NOMO-1 treated with DMSO at 0.1 percent for 48 hours (cell line): ENCODE measurements around the gene FAM200C.

Source experiments
- DNase-seq: peaks from one replicate; lab custom pipeline; 2025; ENCODE audit not compliant: unreplicated experiment; lab: John Stamatoyannopoulos, UW

Gene FAM200C

GRCh38 chr5:160420331-160420610 lies 20.4 kb upstream of the FAM200C start:
- no peak for DNase-seq

- no peak for DNase-seq
These were observed 19.8 kb upstream of the FAM200C start for GRCh38 chr5:160419458-160420330.

GRCh38 chr5:160418561-160419457 lies 19.0 kb upstream of the FAM200C start, which contains the start of gene SLU7:
Gene SLU7, minus strand, starts transcription at chr5:160419081. Its CDS starts 3,787 bp downstream, at chr5:160415294.
- peak; percentile 92 for DNase-seq

GRCh38 chr5:160398806-160399205 lies 1.0 kb downstream of the FAM200C start:
- DNase-seq, result no peak

- DNase-seq, result no peak
These were observed 2.4 kb downstream of the FAM200C start for GRCh38 chr5:160397492-160397891.

- no peak for DNase-seq
These were observed 4.7 kb downstream of the FAM200C start for GRCh38 chr5:160395111-160395510.

GRCh38 chr5:160390787-160391696 lies 8.8 kb downstream of the FAM200C start:
- DNase-seq, result peak; percentile 12

GRCh38 chr5:160387445-160387844 lies 12.4 kb downstream of the FAM200C start:
- DNase-seq, result no peak

GRCh38 chr5:160385496-160385895 lies 14.4 kb downstream of the FAM200C start:
- no peak for DNase-seq

GRCh38 chr5:160384681-160385080 lies 15.2 kb downstream of the FAM200C start:
- DNase-seq, result no peak

- no peak for DNase-seq
These were observed 17.5 kb downstream of the FAM200C start for GRCh38 chr5:160382346-160382745.

- no peak for DNase-seq
These were observed 19.8 kb downstream of the FAM200C start for GRCh38 chr5:160380041-160380440.

GRCh38 chr5:160379511-160379910 lies 20.3 kb downstream of the FAM200C start:
- peak; percentile 4 for DNase-seq

GRCh38 chr5:160378330-160378729 lies 21.5 kb downstream of the FAM200C start:
- DNase-seq, result no peak

- DNase-seq, result no peak
These were observed 22.2 kb downstream of the FAM200C start for GRCh38 chr5:160377651-160378050.

GRCh38 chr5:160376416-160376815 lies 23.4 kb downstream of the FAM200C start:
- no peak for DNase-seq

GRCh38 chr5:160375701-160376100 lies 24.2 kb downstream of the FAM200C start:
- no peak for DNase-seq

GRCh38 chr5:160375166-160375565 lies 24.7 kb downstream of the FAM200C start:
- DNase-seq, result no peak

- DNase-seq, result no peak
These were observed 28.6 kb downstream of the FAM200C start for GRCh38 chr5:160371294-160371693.

GRCh38 chr5:160370713-160371034 lies 29.2 kb downstream of the FAM200C start:
- DNase-seq, result no peak
